Prostate gland (tissue), 2 donors: ENCODE data around the gene ARL5C.

Experiments
- POLR2A ChIP-seq: fragments of 450-650 bp; IDR thresholded peaks from one replicate; pipeline ENCODE4 v1.6.1; 2016; ENCODE audit warnings: antibody characterized with exemption, mild to moderate bottlenecking
- POLR2AphosphoS5 ChIP-seq: sonication (generic); formaldehyde crosslinking; IDR thresholded peaks from one replicate; pipeline ENCODE4 v1.6.1; 2017; ENCODE audit warnings: antibody characterized with exemption
- TF ChIP-seq, protein P1 (sequence below), 4 experiments: fragments of 200-600 bp in 2 of 4; fragments of 450-650 bp in 2 of 4; sonication (generic) in 2 of 4; IDR thresholded peaks; 1 replicate in 3 of 4; 2 replicates in 1 of 4; pipeline ENCODE4 v1.5.1; 2016 to 2019; ENCODE audit warnings: antibody characterized with exemption in 4 of 4, mild to moderate bottlenecking in 2 of 4, moderate library complexity in 2 of 4

DNA sequence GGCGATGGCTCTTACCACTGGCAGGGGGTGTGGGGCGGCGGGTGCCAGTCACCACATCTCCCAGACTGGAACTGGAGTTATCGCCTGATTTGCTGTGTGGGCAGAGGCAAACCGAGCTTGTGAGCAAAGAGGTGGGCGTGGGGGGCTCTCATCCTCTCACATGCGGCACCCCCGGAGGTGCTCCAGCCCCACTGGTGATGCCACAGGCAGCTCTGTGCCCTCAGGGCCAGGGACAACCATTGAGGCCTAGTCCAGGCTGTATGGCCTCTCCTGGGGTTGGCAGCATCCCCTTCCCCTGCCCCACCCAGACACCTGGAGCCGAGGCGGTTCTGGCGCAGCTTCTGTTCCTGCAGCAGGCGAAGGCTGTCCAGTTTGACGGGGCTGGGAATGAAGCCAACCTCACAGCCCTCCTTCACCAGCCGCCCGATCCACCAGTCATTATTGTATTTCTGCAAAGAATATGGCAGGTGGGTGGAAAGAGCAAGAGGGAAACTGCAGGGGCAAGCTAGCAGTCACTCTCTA is 20.6 kb upstream of the ARL5C start:
- TF ChIP-seq POLR2A (no peak), POLR2AphosphoS5 (no peak)
- TF ChIP-seq, protein P1, sequence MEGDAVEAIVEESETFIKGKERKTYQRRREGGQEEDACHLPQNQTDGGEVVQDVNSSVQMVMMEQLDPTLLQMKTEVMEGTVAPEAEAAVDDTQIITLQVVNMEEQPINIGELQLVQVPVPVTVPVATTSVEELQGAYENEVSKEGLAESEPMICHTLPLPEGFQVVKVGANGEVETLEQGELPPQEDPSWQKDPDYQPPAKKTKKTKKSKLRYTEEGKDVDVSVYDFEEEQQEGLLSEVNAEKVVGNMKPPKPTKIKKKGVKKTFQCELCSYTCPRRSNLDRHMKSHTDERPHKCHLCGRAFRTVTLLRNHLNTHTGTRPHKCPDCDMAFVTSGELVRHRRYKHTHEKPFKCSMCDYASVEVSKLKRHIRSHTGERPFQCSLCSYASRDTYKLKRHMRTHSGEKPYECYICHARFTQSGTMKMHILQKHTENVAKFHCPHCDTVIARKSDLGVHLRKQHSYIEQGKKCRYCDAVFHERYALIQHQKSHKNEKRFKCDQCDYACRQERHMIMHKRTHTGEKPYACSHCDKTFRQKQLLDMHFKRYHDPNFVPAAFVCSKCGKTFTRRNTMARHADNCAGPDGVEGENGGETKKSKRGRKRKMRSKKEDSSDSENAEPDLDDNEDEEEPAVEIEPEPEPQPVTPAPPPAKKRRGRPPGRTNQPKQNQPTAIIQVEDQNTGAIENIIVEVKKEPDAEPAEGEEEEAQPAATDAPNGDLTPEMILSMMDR (IDR thresholded peaks at IDR 0.05), result no peak
